Esophagus squamous epithelium (tissue), 4 donors: ENCODE measurements around the gene DNAH10.

Experiments
- CTCF ChIP-seq, 6 experiments: fragments of 450-650 bp in 4 of 6; fragments of 200-600 bp in 2 of 6; sonication (generic) in 2 of 6; IDR thresholded peaks; one replicate each; pipeline ENCODE4 v1.5.1; 2016 to 2019; ENCODE audit warnings: antibody characterized with exemption in 6 of 6, mild to moderate bottlenecking in 4 of 6, moderate library complexity in 4 of 6
- POLR2A ChIP-seq, 4 donors: fragments of 450-650 bp; IDR thresholded peaks; one replicate each; pipeline ENCODE4 v1.6.1; 2017; ENCODE audit warnings: antibody characterized with exemption in 4 of 4, mild to moderate bottlenecking in 4 of 4, moderate library complexity in 3 of 4

GRCh38 chr12:123879691-123880090 is 117.6 kb downstream of the DNAH10 start:
- TF ChIP-seq CTCF (IDR thresholded peaks at IDR 0.05): no peak
- no peak for TF ChIP-seq POLR2A (IDR thresholded peaks at IDR 0.05)
